MM.1S (cell line): ENCODE measurements around the gene VRK3.
"Not testable (repeated sequence)": the region's sequence is repeated elsewhere in the genome, so short reads cannot be mapped to it uniquely, and the experiment has no call there.

Source experiments
- DNase-seq: peaks from one replicate; pipeline ENCODE4 v3.0.0-alpha.2; 2015
- H2AFZ ChIP-seq: fragments of 300-600 bp; sonication (generic); 2 replicates; pipeline ENCODE4 v1.6.0; 2016; ENCODE audit warnings: antibody characterized with exemption, low read length
- H3F3A ChIP-seq: fragments of 300-600 bp; sonication (generic); 2 replicates; pipeline ENCODE4 v1.6.1; 2016; ENCODE audit warnings: mild to moderate bottlenecking, antibody characterized with exemption, low read length, moderate library complexity, mixed read lengths; ENCODE audit not compliant: insufficient read depth
- H3K27ac ChIP-seq: fragments of 300-600 bp; sonication (generic); 2 replicates; pipeline ENCODE4 v1.5.1; 2016; ENCODE audit warnings: mild to moderate bottlenecking, low read length
- H3K27me3 ChIP-seq: fragments of 300-600 bp; sonication (generic); replicated peaks from 2 replicates; pipeline ENCODE4 v1.6.0; 2016; ENCODE audit warnings: low read length; ENCODE audit not compliant: insufficient read depth
- H3K36me3 ChIP-seq: fragments of 300-600 bp; sonication (generic); replicated peaks from 2 replicates; pipeline ENCODE4 v1.6.1; 2016; ENCODE audit warnings: mild to moderate bottlenecking, low read length, mixed read lengths; ENCODE audit not compliant: insufficient read depth
- H3K4me1 ChIP-seq: fragments of 300-600 bp; sonication (generic); 2 replicates; pipeline ENCODE4 v1.6.1; 2016; ENCODE audit warnings: low read length, mixed read lengths
- H3K4me2 ChIP-seq: fragments of 300-600 bp; sonication (generic); 2 replicates; pipeline ENCODE4 v1.6.0; 2016; ENCODE audit warnings: low read depth, low read length
- H3K4me3 ChIP-seq: fragments of 300-600 bp; sonication (generic); 2 replicates; pipeline ENCODE4 v1.5.1; 2016; ENCODE audit warnings: low read length, mixed read lengths
- H3K79me2 ChIP-seq: fragments of 300-600 bp; sonication (generic); 2 replicates; pipeline ENCODE4 v1.6.1; 2016; ENCODE audit warnings: mixed run types, low read length, mixed read lengths
- H3K9ac ChIP-seq: fragments of 300-600 bp; sonication (generic); 2 replicates; pipeline ENCODE4 v1.6.1; 2016; ENCODE audit warnings: low read length, mixed read lengths
- H3K9me2 ChIP-seq: fragments of 300-600 bp; sonication (generic); replicated peaks from 2 replicates; pipeline ENCODE4 v1.6.1; 2016; ENCODE audit warnings: mild to moderate bottlenecking, low read length, mixed read lengths; ENCODE audit not compliant: insufficient read depth
- H3K9me3 ChIP-seq: fragments of 300-600 bp; sonication (generic); replicated peaks from 2 replicates; pipeline ENCODE4 v1.6.1; 2016; ENCODE audit warnings: mild to moderate bottlenecking, low read length, mixed read lengths; ENCODE audit not compliant: insufficient read depth
- H4K20me1 ChIP-seq: fragments of 300-600 bp; sonication (generic); 2 replicates; pipeline ENCODE4 v1.6.1; 2016; ENCODE audit warnings: mild to moderate bottlenecking, low read length, moderate library complexity, mixed read lengths; ENCODE audit not compliant: insufficient read depth
- CTCF ChIP-seq: fragments of 300-600 bp; sonication (generic); IDR thresholded peaks from 2 replicates; pipeline ENCODE4 v1.5.1; 2016; ENCODE audit warnings: antibody characterized with exemption, low read length, mixed read lengths
- EZH2 ChIP-seq: fragments of 300-600 bp; sonication (generic); optimal IDR thresholded peaks from 2 replicates; pipeline ENCODE3; 2017; ENCODE audit warnings: low read depth, mild to moderate bottlenecking, antibody characterized with exemption, low read length, mixed read lengths
- EZH2phosphoT487 ChIP-seq: fragments of 300-600 bp; sonication (generic); IDR thresholded peaks from 2 replicates; pipeline ENCODE4 v1.6.1; 2018; ENCODE audit warnings: antibody characterized with exemption, low read length

The VRK3 gene

GRCh38 chr19:50025022-50025793, at the start of gene VRK3:
VRK3 (minus strand) TSS chr19:50025372; CDS start chr19:50016162, 9,210 bp downstream.
- DNase-seq, result peak; percentile 99
- peak within 1 kb of the TSS; percentile 61 for H3K27ac ChIP-seq
- peak within 1 kb of the TSS; percentile 96 for H3K4me3 ChIP-seq
- H3K27me3 ChIP-seq, result no peaks in the 10 kb centered on the region
- H3K4me1 ChIP-seq, result no peaks in the 10 kb centered on the region
- H3K36me3 ChIP-seq, result no peaks in the 10 kb centered on the region
- no peaks in the 10 kb centered on the region for H3K9me3 ChIP-seq
- peak within 1 kb of the TSS; percentile 96 for H2AFZ ChIP-seq
- 0 out of 2 replicates have a peak, but pooled peaks cover 2% of the 10 kb centered on the region for H4K20me1 ChIP-seq
- H3K4me2 ChIP-seq, result peak within 1 kb of the TSS; percentile 95
- peaks cover 73% of the 10 kb centered on the region for H3K79me2 ChIP-seq
- TF ChIP-seq EZH2phosphoT487 (no peak), CTCF (0 out of 2 replicates have a peak, but pooled peaks have one; percentile 14)
- peak within 1 kb of the TSS; percentile 93 for H3K9ac ChIP-seq
- H3K9me2 ChIP-seq, result no peaks in the 10 kb centered on the region
- no peaks in the 10 kb centered on the region for H3F3A ChIP-seq

- not testable (repeated sequence) for H3K9ac ChIP-seq, H3K4me1 ChIP-seq, H3K36me3 ChIP-seq, H3K4me3 ChIP-seq, H3K27ac ChIP-seq, H3K9me2 ChIP-seq, H4K20me1 ChIP-seq, H3K79me2 ChIP-seq, DNase-seq, H2AFZ ChIP-seq, H3K4me2 ChIP-seq, H3F3A ChIP-seq, H3K9me3 ChIP-seq
- H3K27me3 ChIP-seq, result peaks cover 66% of the 10 kb centered on the region
These were observed 43.2 kb upstream of the VRK3 start for GRCh38 chr19:50068382-50068781.

- Histone ChIP-seq H3K79me2 (no peaks in the 10 kb centered on the region), H4K20me1 (no peaks in the 10 kb centered on the region), H3K36me3 (no peaks in the 10 kb centered on the region), H3K9ac (no peak overlapping the region), H3K9me2 (no peaks in the 10 kb centered on the region), H3K4me1 (no peaks in the 10 kb centered on the region), H3K4me2 (no peak overlapping the region), H3K4me3 (no peak overlapping the region), H2AFZ (no peak overlapping the region), H3K27ac (no peak overlapping the region), H3K9me3 (no peaks in the 10 kb centered on the region), H3K27me3 (peaks cover 60% of the 10 kb centered on the region), H3F3A (no peaks in the 10 kb centered on the region)
- TF ChIP-seq EZH2phosphoT487 (no peak), CTCF (no peak), EZH2 (no peak)
- no peak for DNase-seq
These were observed 42.4 kb upstream of the VRK3 start for GRCh38 chr19:50067575-50067974.

GRCh38 chr19:50065938-50066337, 40.8 kb upstream of the VRK3 start:
- Histone ChIP-seq H4K20me1 (no peaks in the 10 kb centered on the region), H2AFZ (no peak overlapping the region), H3K27ac (no peak overlapping the region), H3K27me3 (peaks cover 51% of the 10 kb centered on the region), H3K4me3 (no peak overlapping the region), H3K4me2 (no peak overlapping the region), H3K9me2 (no peaks in the 10 kb centered on the region), H3K9me3 (no peaks in the 10 kb centered on the region), H3K36me3 (no peaks in the 10 kb centered on the region), H3K79me2 (no peaks in the 10 kb centered on the region), H3K4me1 (no peaks in the 10 kb centered on the region), H3K9ac (no peak overlapping the region), H3F3A (no peaks in the 10 kb centered on the region)
- DNase-seq, result no peak
- TF ChIP-seq CTCF (no peak), EZH2phosphoT487 (no peak), EZH2 (no peak)
